T-helper 2 cell treated with Interferon-gamma antibody and Interleukin-4, amounts not matched to agents 100 ng/mL and 5 ng/mL, for 36 hours (primary cell): ENCODE measurements around the gene HSF4. TPM values are rescaled to one million over a fixed set of nuclear protein-coding genes. Genes with fewer than 3 reads are reported as not detected.
"Not testable (repeated sequence)": the region's sequence is repeated elsewhere in the genome, so short reads cannot be mapped to it uniquely, and the experiment has no call there.

Experiments
- intact Hi-C: fragments of 100-400 bp; cut with micrococcal nuclease; formaldehyde crosslinking; loops from one replicate; pipeline ENCODE4 v1.15.1; 2023
- total RNA-seq: library from RNA; stranded (reverse); gene quantifications from 2 replicates; pipeline ENCODE4 v1.2.3, GENCODE V29; 2022

HSF4 gene
- 39.3 and 43.9 TPM in 2 replicates for total RNA-seq

- intact Hi-C loops = no loop called here
Measured at GRCh38 chr16:67164599-67165061, at the start of gene HSF4. HSF4 (plus strand) TSS chr16:67164745; CDS start chr16:67164812, 67 bp downstream.

- intact Hi-C loops = no loop called here
Measured at GRCh38 chr16:67114793-67115192, 49.8 kb upstream of the HSF4 start.

GRCh38 chr16:67115639-67116038, 48.9 kb upstream of the HSF4 start:
- intact Hi-C loops = no loop called here

GRCh38 chr16:67116388-67117311, 47.9 kb upstream of the HSF4 start:
- intact Hi-C loops = no loop called here

- intact Hi-C loops = no loop called here
Measured at GRCh38 chr16:67117716-67118115, 46.8 kb upstream of the HSF4 start.

GRCh38 chr16:67120025-67120424, 44.5 kb upstream of the HSF4 start:
- intact Hi-C loops = no loop called here

GRCh38 chr16:67122799-67123198, 41.7 kb upstream of the HSF4 start:
- intact Hi-C loops = not testable (repeated sequence)

- intact Hi-C loops = no loop called here
Measured at GRCh38 chr16:67128417-67128816, 36.1 kb upstream of the HSF4 start.

- intact Hi-C loops = no loop called here
Measured at GRCh38 chr16:67128887-67129286, 35.7 kb upstream of the HSF4 start.

- intact Hi-C loops = no loop called here
Measured at GRCh38 chr16:67129422-67129821, 35.1 kb upstream of the HSF4 start.

GRCh38 chr16:67137605-67138004, 26.9 kb upstream of the HSF4 start:
- intact Hi-C loops = no loop called here

- intact Hi-C loops = no loop called here
Measured at GRCh38 chr16:67141391-67141790, 23.2 kb upstream of the HSF4 start.

GRCh38 chr16:67142342-67142741, 22.2 kb upstream of the HSF4 start:
- intact Hi-C loops = no loop called here

GRCh38 chr16:67144943-67145342, 19.6 kb upstream of the HSF4 start:
- intact Hi-C loops = no loop called here

- intact Hi-C loops = no loop called here
Measured at GRCh38 chr16:67145746-67146145, 18.8 kb upstream of the HSF4 start.

- intact Hi-C loops = no loop called here
Measured at GRCh38 chr16:67146523-67147357, 17.8 kb upstream of the HSF4 start.

GRCh38 chr16:67147437-67148140, 17.0 kb upstream of the HSF4 start:
- intact Hi-C loops = no loop called here

- intact Hi-C loops = no loop called here
Measured at GRCh38 chr16:67148221-67148620, 16.3 kb upstream of the HSF4 start.

GRCh38 chr16:67148656-67149275, 15.8 kb upstream of the HSF4 start:
- intact Hi-C loops = no loop called here

GRCh38 chr16:67149276-67150046, 15.1 kb upstream of the HSF4 start:
- intact Hi-C loops = no loop called here
